Astrocyte of the cerebellum (primary cell): ENCODE measurements around the gene ARHGAP42.

Experiments used
- DNase-seq: peaks from one replicate; pipeline ENCODE4 v3.0.0-alpha.2; 2011; ENCODE audit warnings: low read depth
- H3K4me3 ChIP-seq: 2 replicates; pipeline ENCODE4 v1.5.1; 2011; ENCODE audit warnings: mild to moderate bottlenecking, low read depth, low read length, moderate library complexity
- CTCF ChIP-seq: IDR thresholded peaks from 2 replicates; pipeline ENCODE4 v1.5.1; 2012; ENCODE audit warnings: low read length, low read depth, moderate library complexity, mild to moderate bottlenecking; ENCODE audit errors: missing control alignments
- in situ Hi-C: cut with HindIII; loops from 2 replicates; pipeline ENCODE4 v1.10.0; 2017; ENCODE audit warnings: low sequenced_read_pairs

Gene ARHGAP42

GRCh38 chr11:100684101-100685065, 2.7 kb upstream of the ARHGAP42 start:
- no peak for TF ChIP-seq CTCF
- in situ Hi-C loops: loop anchor here (25.0 kb wide), 2 partner anchors 153 to 253 kb away; no protein-coding TSS in a partner anchor
- no peak overlapping the region for H3K4me3 ChIP-seq
- no peak for DNase-seq

GRCh38 chr11:100686476-100687053, 523 bp upstream of the ARHGAP42 start:
- DNase-seq: no peak
- in situ Hi-C loops: loop anchor here (25.0 kb wide), 2 partner anchors 151 to 251 kb away; no protein-coding TSS in a partner anchor
- peak overlapping the region; percentile 68 for H3K4me3 ChIP-seq
- TF ChIP-seq CTCF: no peak

- DNase-seq: peak; percentile 76
- peak overlapping the region; percentile 68 for H3K4me3 ChIP-seq
- TF ChIP-seq CTCF: peak; percentile 78
Observed at GRCh38 chr11:100687630-100688395, 725 bp downstream of the ARHGAP42 start.

DNA sequence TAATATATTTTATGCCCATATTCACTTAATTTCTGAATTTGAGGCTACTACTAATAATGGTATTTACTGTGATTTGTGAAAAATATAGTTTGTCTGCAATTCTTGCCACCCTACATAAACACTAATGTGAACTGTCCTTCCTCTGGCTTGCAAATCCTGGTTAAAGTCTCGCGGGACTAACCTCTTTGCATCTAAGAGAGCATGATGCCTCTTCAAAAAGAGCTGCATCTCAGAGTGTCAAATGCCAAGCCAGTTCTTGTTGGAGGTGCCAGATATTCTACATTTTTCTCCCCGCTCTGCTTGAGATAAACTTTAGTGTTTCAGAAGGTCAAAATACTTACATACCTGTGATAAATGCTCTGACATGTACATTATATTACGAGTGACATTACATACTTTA, 2.1 kb downstream of the ARHGAP42 start:
- no peak for DNase-seq
- in situ Hi-C loops: loop anchor here (25.0 kb wide), 2 partner anchors 148 to 248 kb away; no protein-coding TSS in a partner anchor
- no peak for TF ChIP-seq CTCF
- H3K4me3 ChIP-seq: peak overlapping the region; percentile 68

More at GRCh38 chr11:100687630-100688395, 725 bp downstream of the ARHGAP42 start:
- in situ Hi-C loops: loop anchor here (25.0 kb wide), 2 partner anchors 149 to 249 kb away; no protein-coding TSS in a partner anchor

- no peak overlapping the region for H3K4me3 ChIP-seq
- no peak for TF ChIP-seq CTCF
- DNase-seq: no peak
- in situ Hi-C loops: loop anchor here (25.0 kb wide), 2 partner anchors 145 to 245 kb away; no protein-coding TSS in a partner anchor
Observed at GRCh38 chr11:100691896-100692653, 5.0 kb downstream of the ARHGAP42 start.
